IMR-90 (cell line): Measurements from ENCODE around the gene DUSP3. TPM values are rescaled to one million over a fixed set of nuclear protein-coding genes. Genes with fewer than 3 reads are reported as not detected.

Experiments
- ATAC-seq: fragments of 200-7000 bp; cut with Tn5 transposase; 2 replicates; pipeline ENCODE4 v1.9.1; 2020; ENCODE audit warnings: low read depth, mild to moderate bottlenecking, moderate library complexity
- BruUV-seq: library from RNA; stranded (reverse); fragments of 400-500 nt; replicated peaks from 2 replicates; lab custom pipeline; 2021; lab: Mats Ljungman, UMichigan
- CTCF ChIA-PET: fragments of 300-600 bp; formaldehyde crosslinking; extraction: SDS; loops from one replicate; lab custom pipeline; 2021; ENCODE audit warnings: antibody characterized with exemption; lab: Yijun Ruan, JAX
- POLR2A ChIA-PET: fragments of 300-600 bp; sonication (Branson Sonifier 250); formaldehyde crosslinking; loops from one replicate; lab custom pipeline; 2022; ENCODE audit warnings: antibody characterized with exemption; ENCODE audit not compliant: unreplicated experiment; lab: Charles Lee
- DNase-seq: peaks from one replicate; pipeline ENCODE4 v3.0.0; 2013
- H2AFZ ChIP-seq: replicated peaks from 2 replicates; pipeline ENCODE3; 2013; ENCODE audit warnings: low read length, mild to moderate bottlenecking; ENCODE audit not compliant: poor library complexity
- H2AK5ac ChIP-seq: 2 replicates; pipeline ENCODE4 v1.6.1; 2013; ENCODE audit warnings: low read depth, low read length, inconsistent platforms
- H2AK9ac ChIP-seq: replicated peaks from 2 replicates; pipeline ENCODE3; 2013; ENCODE audit warnings: mild to moderate bottlenecking, low read depth, low read length, moderate library complexity; ENCODE audit not compliant: poor library complexity
- H2BK120ac ChIP-seq: 2 replicates; pipeline ENCODE4 v1.6.1; 2013; ENCODE audit warnings: low read depth, low read length, inconsistent platforms
- H2BK15ac ChIP-seq: 3 replicates; pipeline ENCODE4 v1.6.1; 2013; ENCODE audit warnings: low read depth, low read length, inconsistent platforms
- H2BK20ac ChIP-seq: 2 replicates; pipeline ENCODE4 v1.6.1; 2013; ENCODE audit warnings: low read depth, mild to moderate bottlenecking, inconsistent platforms, low read length, moderate library complexity
- H2BK5ac ChIP-seq: 2 replicates; pipeline ENCODE4 v1.6.1; 2013; ENCODE audit warnings: mild to moderate bottlenecking, low read depth, low read length, inconsistent platforms; ENCODE audit not compliant: poor library complexity, severe bottlenecking
- H3K14ac ChIP-seq: replicated peaks from 2 replicates; pipeline ENCODE4 v1.6.1; 2013; ENCODE audit warnings: low read depth, low read length, inconsistent platforms
- H3K18ac ChIP-seq: 2 replicates; pipeline ENCODE4 v1.6.1; 2013; ENCODE audit warnings: low read depth, low read length, control low read depth
- H3K23ac ChIP-seq: 2 replicates; pipeline ENCODE4 v1.6.1; 2013; ENCODE audit warnings: low read depth, low read length, inconsistent platforms
- H3K27ac ChIP-seq: 2 replicates; pipeline ENCODE4 v1.5.1; 2013; ENCODE audit warnings: mild to moderate bottlenecking, control low read depth, low read length; ENCODE audit not compliant: insufficient read depth
- H3K27me3 ChIP-seq: 2 replicates; pipeline ENCODE4 v1.6.1; 2013; ENCODE audit warnings: low read length; ENCODE audit not compliant: control insufficient read depth, insufficient read depth
- H3K36me3 ChIP-seq: 2 replicates; pipeline ENCODE4 v1.6.1; 2013; ENCODE audit warnings: low read length, mixed read lengths; ENCODE audit not compliant: control insufficient read depth, insufficient read depth
- H3K4ac ChIP-seq: 2 replicates; pipeline ENCODE4 v1.6.1; 2013; ENCODE audit warnings: low read depth, low read length, inconsistent platforms
- H3K4me1 ChIP-seq: 2 replicates; pipeline ENCODE4 v1.6.1; 2013; ENCODE audit warnings: low read length, mixed read lengths; ENCODE audit not compliant: control insufficient read depth, insufficient read depth
- H3K4me2 ChIP-seq: 2 replicates; pipeline ENCODE4 v1.6.1; 2013; ENCODE audit warnings: low read depth, mild to moderate bottlenecking, control low read depth, low read length, moderate library complexity
- H3K4me3 ChIP-seq: 2 replicates; pipeline ENCODE4 v1.5.1; 2013; ENCODE audit warnings: low read depth, mild to moderate bottlenecking, control low read depth, low read length, moderate library complexity; ENCODE audit not compliant: insufficient read depth
- H3K56ac ChIP-seq: 2 replicates; pipeline ENCODE4 v1.6.1; 2013; ENCODE audit warnings: low read length, inconsistent platforms; ENCODE audit not compliant: insufficient read depth; ENCODE audit errors: extremely low read depth
- H3K79me1 ChIP-seq, 2 experiments: 2 replicates each; pipeline ENCODE4 v1.6.1; 2013; ENCODE audit warnings: low read length in 2 of 2, inconsistent platforms in 1 of 2, low read depth in 1 of 2
- H3K9ac ChIP-seq: 2 replicates; pipeline ENCODE4 v1.6.1; 2013; ENCODE audit warnings: low read depth, low read length, control low read depth
- H3K9me1 ChIP-seq: 2 replicates; pipeline ENCODE4 v1.6.1; 2013; ENCODE audit warnings: low read length, inconsistent platforms; ENCODE audit not compliant: insufficient read depth
- H3K9me3 ChIP-seq: 2 replicates; pipeline ENCODE4 v1.6.1; 2013; ENCODE audit warnings: low read length; ENCODE audit not compliant: control insufficient read depth, insufficient read depth
- H4K20me1 ChIP-seq: 2 replicates; pipeline ENCODE4 v1.6.1; 2013; ENCODE audit warnings: low read length, inconsistent platforms; ENCODE audit not compliant: insufficient read depth
- H4K5ac ChIP-seq: 2 replicates; pipeline ENCODE4 v1.6.1; 2013; ENCODE audit warnings: mild to moderate bottlenecking, low read depth, low read length, control low read depth
- H4K8ac ChIP-seq, 2 experiments: 2 replicates each; pipeline ENCODE4 v1.6.1; 2013; ENCODE audit warnings: low read depth in 2 of 2, low read length in 2 of 2, control low read depth in 1 of 2, inconsistent platforms in 1 of 2
- H4K91ac ChIP-seq: 2 replicates; pipeline ENCODE4 v1.6.1; 2013; ENCODE audit warnings: low read depth, low read length, inconsistent platforms; ENCODE audit not compliant: insufficient read depth
- BHLHE40 ChIP-seq: fragments of 150-350 bp; IDR thresholded peaks from 2 replicates; pipeline ENCODE4 v1.6.1; 2016; ENCODE audit warnings: mild to moderate bottlenecking, low read depth, low read length
- CEBPB ChIP-seq: IDR thresholded peaks from 2 replicates; pipeline ENCODE4 v1.6.1; 2012; ENCODE audit warnings: low read depth, low read length, improper control_type of control experiment
- CTCF ChIP-seq: conservative IDR thresholded peaks from 2 replicates; pipeline ENCODE4 v1.5.1; 2012; ENCODE audit warnings: mild to moderate bottlenecking, low read depth, low read length, improper control_type of control experiment
- FOS ChIP-seq: fragments of 150-350 bp; IDR thresholded peaks from 2 replicates; pipeline ENCODE4 v1.6.1; 2016; ENCODE audit warnings: low read depth, low read length
- MAZ ChIP-seq: IDR thresholded peaks from 2 replicates; pipeline ENCODE4 v1.6.1; 2012; ENCODE audit warnings: low read depth, mild to moderate bottlenecking, low read length, improper control_type of control experiment, moderate library complexity, borderline replicate concordance
- MXI1 ChIP-seq: IDR thresholded peaks from 2 replicates; pipeline ENCODE4 v1.6.1; 2012; ENCODE audit warnings: low read depth, mild to moderate bottlenecking, low read length, moderate library complexity, borderline replicate concordance
- NFE2L2 ChIP-seq: fragments of 150-350 bp; IDR thresholded peaks from 2 replicates; pipeline ENCODE4 v1.6.1; 2016; ENCODE audit warnings: low read depth, mild to moderate bottlenecking, low read length
- POLR2A ChIP-seq: IDR thresholded peaks from 2 replicates; pipeline ENCODE4 v1.6.1; 2012; ENCODE audit warnings: mild to moderate bottlenecking, low read depth, low read length
- RFX5 ChIP-seq: IDR thresholded peaks from 2 replicates; pipeline ENCODE4 v1.8.0; 2012; ENCODE audit warnings: low read depth, mild to moderate bottlenecking, low read length, moderate library complexity
- USF2 ChIP-seq: fragments of 150-350 bp; IDR thresholded peaks from 2 replicates; pipeline ENCODE4 v1.6.1; 2017; ENCODE audit warnings: mild to moderate bottlenecking, antibody characterized with exemption, low read length, low read depth
- WGBS, 2 experiments: methylation state at CpG; one replicate each; pipeline versions ENCODE4 v1.1.5 to v1.1.7; 2013; ENCODE audit warnings: missing lambda C conversion rate in 2 of 2; ENCODE audit not compliant: insufficient read length in 1 of 2; ENCODE audit errors: extremely low coverage in 2 of 2; 5-methylcytosine and 5-hydroxymethylcytosine counted together
- dilution Hi-C: fragments of 300-500 bp; cut with HindIII; formaldehyde crosslinking; loops from one replicate; pipeline ENCODE4 v1.14.3; 2018; ENCODE audit warnings: low sequenced_read_pairs; ENCODE audit not compliant: unreplicated experiment
- in situ Hi-C: fragments of 300-500 bp; cut with MboI; formaldehyde crosslinking; loops from 3 replicates; pipeline ENCODE4 v1.14.3; 2019; ENCODE audit warnings: low sequenced_read_pairs, inconsistent platforms, mixed read lengths
- intact Hi-C: fragments of 100-400 bp; cut with micrococcal nuclease; formaldehyde crosslinking; loops from 2 replicates; pipeline ENCODE4 v1.10.0; 2022
- polyA plus RNA-seq, 3 experiments: library from polyadenylated mRNA; depleted of rRNA; stranded (reverse); fragments of >200 nt; gene quantifications; 2 replicates each; pipeline ENCODE4 v1.2.3, GENCODE V29; 2012; ENCODE audit warnings: low replicate concordance in 1 of 3
- total RNA-seq: library from RNA; depleted of rRNA; stranded (reverse); fragments of >200 nt; gene quantifications from 2 replicates; pipeline ENCODE4 v1.2.3, GENCODE V29; 2012

The DUSP3 gene
- total and polyA plus RNA-seq, 2 of the 4 experiments (the other 2 are of a cell fraction), result 33.3 to 40.9 TPM

GRCh38 chr17:43758086-43758485, 20.7 kb downstream of the DUSP3 start:
- Histone ChIP-seq H4K20me1 (no peaks in the 10 kb centered on the region), H2AK5ac (no peak overlapping the region; the same call in 1 of the 2 replicates), H2BK20ac (no peak overlapping the region), H4K5ac (no peak overlapping the region), H2AFZ (no peak overlapping the region), H3K4me1 (no peaks in the 10 kb centered on the region), H3K4ac (no peak overlapping the region), H2BK15ac (no peak overlapping the region), H3K56ac (no peak overlapping the region), H3K23ac (no peak overlapping the region), H2BK120ac (no peak overlapping the region), H2BK5ac (no peak overlapping the region), H3K4me3 (no peak overlapping the region), H3K27ac (no peak overlapping the region), H3K79me1 (no peaks in the 10 kb centered on the region), H4K91ac (no peak overlapping the region), H3K9ac (no peak overlapping the region), H3K14ac (no peak overlapping the region), H3K18ac (no peak overlapping the region), H3K9me3 (no peaks in the 10 kb centered on the region), H3K9me1 (0 out of 2 replicates have a peak, but pooled peaks cover 4% of the 10 kb centered on the region), H3K36me3 (no peaks in the 10 kb centered on the region), H2AK9ac (no peak overlapping the region), H4K8ac (no peak overlapping the region), H3K4me2 (no peak overlapping the region), H3K27me3 (peaks cover 48% of the 10 kb centered on the region)
- TF ChIP-seq RFX5 (no peak), POLR2A (no peak), NFE2L2 (no peak), CEBPB (no peak), CTCF (no peak), MXI1 (no peak), USF2 (no peak), BHLHE40 (no peak), FOS (no peak), MAZ (no peak)
- no peak for ATAC-seq
- ChIA-PET CTCF (no interaction called here), POLR2A (no interaction called here)
- BruUV-seq, result no TSS peak
- WGBS, 2 experiments, result 100% methylated on average over 1 of the region's 6 CpGs; no CpG with 5 or more reads in 1 of the 2 experiments
- dilution Hi-C loops (no loop called here), intact Hi-C loops (no loop called here), in situ Hi-C loops (no loop called here)
- DNase-seq, result no peak
